HepG2 (cell line): Measurements from ENCODE around the gene FBRSL1. TPM values are rescaled to one million over a fixed set of nuclear protein-coding genes. Genes with fewer than 3 reads are reported as not detected.

ENCODE experiments used
- BCLAF1 ChIP-seq: fragments of 450-650 bp; IDR thresholded peaks from 2 replicates; pipeline ENCODE4 v1.6.1; 2017; ENCODE audit warnings: mild to moderate bottlenecking
- CTCF ChIP-seq: sonication (generic); formaldehyde crosslinking; IDR thresholded peaks from 2 replicates; pipeline ENCODE4 v1.5.0; 2020; ENCODE audit warnings: mild to moderate bottlenecking, missing genetic modification reagents, moderate library complexity
- GATAD2A ChIP-seq: IDR thresholded peaks from 2 replicates; pipeline ENCODE4 v1.6.1; 2016
- HDAC6 ChIP-seq: fragments of 200-600 bp; sonication (generic); IDR thresholded peaks from 2 replicates; pipeline ENCODE4 v1.7.0; 2017; ENCODE audit warnings: mild to moderate bottlenecking, antibody characterized with exemption, low read length, low read depth
- HNRNPLL ChIP-seq: fragments of 200-400 bp; formaldehyde crosslinking; IDR thresholded peaks from 2 replicates; pipeline ENCODE4 v1.6.1; 2017; ENCODE audit warnings: mild to moderate bottlenecking, low read depth, low read length; ENCODE audit not compliant: poor library complexity, severe bottlenecking
- HOXA3 ChIP-seq: sonication (generic); formaldehyde crosslinking; IDR thresholded peaks from 2 replicates; pipeline ENCODE4 v1.5.0; 2020; ENCODE audit warnings: missing genetic modification reagents
- NR2F1 ChIP-seq, 2 experiments: fragments of 450-650 bp in 1 of 2; formaldehyde crosslinking in 1 of 2; IDR thresholded peaks; 2 replicates each; pipeline versions ENCODE4 v1.5.0 to v1.6.1; 2016 to 2020; ENCODE audit warnings: mild to moderate bottlenecking in 1 of 2, missing compliant biosample characterization in 1 of 2, missing genetic modification reagents in 1 of 2, moderate library complexity in 1 of 2
- SMAD1 ChIP-seq: sonication (generic); formaldehyde crosslinking; IDR thresholded peaks from 2 replicates; pipeline ENCODE4 v1.4.0; 2020; ENCODE audit warnings: missing genetic modification reagents, low read depth, mild to moderate bottlenecking, borderline replicate concordance
- SRSF1 ChIP-seq: fragments of 200-400 bp; formaldehyde crosslinking; optimal IDR thresholded peaks from 2 replicates; pipeline ENCODE3; 2017; ENCODE audit warnings: mild to moderate bottlenecking, low read depth, low read length, moderate library complexity
- SRSF4 ChIP-seq: fragments of 200-400 bp; formaldehyde crosslinking; IDR thresholded peaks from one replicate; pipeline ENCODE4 v1.6.1; 2018; ENCODE audit warnings: mild to moderate bottlenecking, low read depth, low read length, moderate library complexity; ENCODE audit not compliant: poor library complexity, severe bottlenecking
- U2AF1 ChIP-seq: fragments of 200-400 bp; formaldehyde crosslinking; optimal IDR thresholded peaks from 2 replicates; pipeline ENCODE3; 2017; ENCODE audit warnings: mild to moderate bottlenecking, low read depth, low read length
- ZBTB10 ChIP-seq: sonication (generic); formaldehyde crosslinking; IDR thresholded peaks from 2 replicates; pipeline ENCODE4 v1.4.0; 2020; ENCODE audit warnings: missing genetic modification reagents, borderline replicate concordance
- ZBTB44 ChIP-seq: sonication (generic); formaldehyde crosslinking; IDR thresholded peaks from 2 replicates; pipeline ENCODE4 v1.4.0; 2020; ENCODE audit warnings: missing genetic modification reagents
- ZBTB7B ChIP-seq: sonication (generic); formaldehyde crosslinking; IDR thresholded peaks from 2 replicates; pipeline ENCODE4 v1.4.0; 2020; ENCODE audit warnings: missing genetic modification reagents
- ZFAT ChIP-seq: sonication (generic); formaldehyde crosslinking; conservative IDR thresholded peaks from 2 replicates; pipeline ENCODE4 v1.8.1; 2023; ENCODE audit warnings: missing genetic modification reagents, inconsistent platforms
- ZNF761 ChIP-seq: sonication (generic); formaldehyde crosslinking; conservative IDR thresholded peaks from 2 replicates; pipeline ENCODE4 v1.4.0; 2020; ENCODE audit warnings: mild to moderate bottlenecking, missing genetic modification reagents
- ZNF891 ChIP-seq: sonication (generic); formaldehyde crosslinking; IDR thresholded peaks from 2 replicates; pipeline ENCODE4 v1.5.0; 2020; ENCODE audit warnings: mild to moderate bottlenecking, missing genetic modification reagents
- polyA plus RNA-seq, 8 experiments: library from polyadenylated mRNA; depleted of rRNA in 3 of 8; stranded (reverse) in 7 of 8; unstranded in 1 of 8; fragments of >200 nt; fragmentation: Illumina TruSeq in 4 of 8; extraction: Trizol in 4 of 8; gene quantifications; 2 replicates each; pipeline versions ENCODE4 v1.2.1 to v1.2.3, GENCODE V29; 2011 to 2016; ENCODE audit warnings: low read depth in 4 of 8, missing spikeins in 1 of 8, mixed read lengths in 1 of 8; ENCODE audit not compliant: insufficient read depth in 1 of 8
- total RNA-seq, 5 experiments: library from RNA; depleted of rRNA; stranded (reverse); fragments of >200 nt; fragmentation: Illumina TruSeq; extraction: Trizol; gene quantifications; 2 replicates each; pipeline ENCODE4 v1.2.3, GENCODE V29; 2016; ENCODE audit warnings: low read depth in 1 of 5
- TF ChIP-seq, protein P1 (sequence below): sonication (generic); formaldehyde crosslinking; conservative IDR thresholded peaks from 2 replicates; pipeline ENCODE4 v1.8.0; 2022; ENCODE audit warnings: low read depth, missing genetic modification reagents

FBRSL1 gene
- total and polyA plus RNA-seq, 2 of the 13 experiments (the other 11 are each of a cell fraction or from before 2014, with no cell fraction given), result 3.6 to 7.9 TPM

GRCh38 chr12:132489602-132490266, at the start of gene FBRSL1 (continued):
- no peak for TF ChIP-seq SRSF1
- TF ChIP-seq ZBTB7B (CRISPR knock-in tag), result 0 out of 2 replicates have a peak, but pooled peaks have one; percentile 11
- no peak for TF ChIP-seq ZBTB44
- TF ChIP-seq U2AF1, result no peak
- no peak for TF ChIP-seq SRSF4
- no peak for TF ChIP-seq ZBTB10
- TF ChIP-seq HOXA3 (CRISPR knock-in tag), result peak; percentile 40; the same call in 1 of the 2 replicates
- TF ChIP-seq SMAD1 (CRISPR knock-in tag), result 0 out of 2 replicates have a peak, but pooled peaks have one; percentile 20
- no peak for TF ChIP-seq ZFAT
- no peak for TF ChIP-seq ZNF891
- TF ChIP-seq NR2F1 (CRISPR knock-in tag; IDR thresholded peaks at IDR 0.05), result no peak
- TF ChIP-seq HNRNPLL, result no peak
- peak; percentile 43 for TF ChIP-seq CTCF (CRISPR knock-in tag)
- TF ChIP-seq, protein P1, sequence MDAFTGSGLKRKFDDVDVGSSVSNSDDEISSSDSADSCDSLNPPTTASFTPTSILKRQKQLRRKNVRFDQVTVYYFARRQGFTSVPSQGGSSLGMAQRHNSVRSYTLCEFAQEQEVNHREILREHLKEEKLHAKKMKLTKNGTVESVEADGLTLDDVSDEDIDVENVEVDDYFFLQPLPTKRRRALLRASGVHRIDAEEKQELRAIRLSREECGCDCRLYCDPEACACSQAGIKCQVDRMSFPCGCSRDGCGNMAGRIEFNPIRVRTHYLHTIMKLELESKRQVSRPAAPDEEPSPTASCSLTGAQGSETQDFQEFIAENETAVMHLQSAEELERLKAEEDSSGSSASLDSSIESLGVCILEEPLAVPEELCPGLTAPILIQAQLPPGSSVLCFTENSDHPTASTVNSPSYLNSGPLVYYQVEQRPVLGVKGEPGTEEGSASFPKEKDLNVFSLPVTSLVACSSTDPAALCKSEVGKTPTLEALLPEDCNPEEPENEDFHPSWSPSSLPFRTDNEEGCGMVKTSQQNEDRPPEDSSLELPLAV (CRISPR knock-in tag), result no peak
- no peak for TF ChIP-seq GATAD2A (CRISPR knock-in tag)
- no peak for TF ChIP-seq ZNF761
- TF ChIP-seq HDAC6, result no peak
- TF ChIP-seq BCLAF1, result no peak
